HepG2 (cell line): ENCODE data around the gene CCDC150. TPM values are rescaled to one million over a fixed set of nuclear protein-coding genes. Genes with fewer than 3 reads are reported as not detected.
A peak's percentile ranks its signal among the peaks of the same experiment; 100 is the strongest.

Experiments
- HES4 ChIP-seq: sonication (generic); formaldehyde crosslinking; IDR thresholded peaks from 2 replicates; pipeline ENCODE4 v1.9.0; 2021; ENCODE audit warnings: mild to moderate bottlenecking, missing genetic modification reagents, borderline replicate concordance
- SIX1 ChIP-seq: sonication (generic); formaldehyde crosslinking; IDR thresholded peaks from 2 replicates; pipeline ENCODE4 v1.4.0; 2020; ENCODE audit warnings: missing genetic modification reagents, borderline replicate concordance
- TCF7L2 ChIP-seq: IDR thresholded peaks from 2 replicates; pipeline ENCODE4 v1.6.1; 2011; ENCODE audit warnings: mild to moderate bottlenecking, low read depth, low read length, moderate library complexity
- ZBTB20 ChIP-seq: sonication (generic); formaldehyde crosslinking; IDR thresholded peaks from 2 replicates; pipeline ENCODE4 v1.8.1; 2023; ENCODE audit warnings: missing genetic modification reagents, low read depth, mild to moderate bottlenecking, borderline replicate concordance
- ZNF839 ChIP-seq: sonication (generic); formaldehyde crosslinking; IDR thresholded peaks from 2 replicates; pipeline ENCODE4 v1.4.0; 2020; ENCODE audit warnings: missing genetic modification reagents, mild to moderate bottlenecking, borderline replicate concordance
- ZNF850 ChIP-seq: sonication (generic); formaldehyde crosslinking; conservative IDR thresholded peaks from 2 replicates; pipeline ENCODE4 v1.9.0; 2021; ENCODE audit warnings: mild to moderate bottlenecking, missing genetic modification reagents
- ZSCAN30 ChIP-seq: sonication (generic); formaldehyde crosslinking; IDR thresholded peaks from 2 replicates; pipeline ENCODE4 v1.5.0; 2020; ENCODE audit warnings: mild to moderate bottlenecking, missing genetic modification reagents
- polyA plus RNA-seq, 8 experiments: library from polyadenylated mRNA; depleted of rRNA in 3 of 8; stranded (reverse) in 7 of 8; unstranded in 1 of 8; fragments of >200 nt; fragmentation: Illumina TruSeq in 4 of 8; extraction: Trizol in 4 of 8; gene quantifications; 2 replicates each; pipeline versions ENCODE4 v1.2.1 to v1.2.3, GENCODE V29; 2011 to 2016; ENCODE audit warnings: low read depth in 4 of 8, missing spikeins in 1 of 8, mixed read lengths in 1 of 8; ENCODE audit not compliant: insufficient read depth in 1 of 8
- total RNA-seq, 5 experiments: library from RNA; depleted of rRNA; stranded (reverse); fragments of >200 nt; fragmentation: Illumina TruSeq; extraction: Trizol; gene quantifications; 2 replicates each; pipeline ENCODE4 v1.2.3, GENCODE V29; 2016; ENCODE audit warnings: low read depth in 1 of 5
- TF ChIP-seq, protein P1 (sequence below): sonication (generic); formaldehyde crosslinking; IDR thresholded peaks from one replicate; pipeline ENCODE4 v1.5.1; 2020; ENCODE audit warnings: mild to moderate bottlenecking, missing genetic modification reagents; ENCODE audit errors: not compliant biosample characterization
- TF ChIP-seq, protein P2 (sequence below): sonication (generic); formaldehyde crosslinking; IDR thresholded peaks from 2 replicates; pipeline ENCODE4 v1.4.0; 2020; ENCODE audit warnings: mild to moderate bottlenecking, missing genetic modification reagents
- TF ChIP-seq, protein P3 (sequence below): sonication (generic); formaldehyde crosslinking; IDR thresholded peaks from 2 replicates; pipeline ENCODE4 v1.8.1; 2023; ENCODE audit warnings: mild to moderate bottlenecking, missing genetic modification reagents
- TF ChIP-seq, protein P4 (sequence below), 2 experiments: sonication (generic) in 1 of 2; formaldehyde crosslinking in 1 of 2; IDR thresholded peaks; 2 replicates each; pipeline versions ENCODE4 v1.4.0 to v1.6.1; 2016 to 2020; ENCODE audit warnings: borderline replicate concordance in 1 of 2, low read depth in 1 of 2, mild to moderate bottlenecking in 1 of 2, missing genetic modification reagents in 1 of 2
- TF ChIP-seq, protein P5 (sequence below), 2 experiments: sonication (generic) in 1 of 2; formaldehyde crosslinking in 1 of 2; IDR thresholded peaks; 2 replicates each; pipeline versions ENCODE4 v1.4.0 to v1.6.1; 2018 to 2020; ENCODE audit warnings: missing genetic modification reagents in 2 of 2, borderline replicate concordance in 1 of 2, low read depth in 1 of 2, mild to moderate bottlenecking in 1 of 2, missing biosample characterization in 1 of 2

The CCDC150 gene
- total and polyA plus RNA-seq, 2 of the 13 experiments (the other 11 are each of a cell fraction or from before 2014, with no cell fraction given), result 14.9 to 32.6 TPM

DNA sequence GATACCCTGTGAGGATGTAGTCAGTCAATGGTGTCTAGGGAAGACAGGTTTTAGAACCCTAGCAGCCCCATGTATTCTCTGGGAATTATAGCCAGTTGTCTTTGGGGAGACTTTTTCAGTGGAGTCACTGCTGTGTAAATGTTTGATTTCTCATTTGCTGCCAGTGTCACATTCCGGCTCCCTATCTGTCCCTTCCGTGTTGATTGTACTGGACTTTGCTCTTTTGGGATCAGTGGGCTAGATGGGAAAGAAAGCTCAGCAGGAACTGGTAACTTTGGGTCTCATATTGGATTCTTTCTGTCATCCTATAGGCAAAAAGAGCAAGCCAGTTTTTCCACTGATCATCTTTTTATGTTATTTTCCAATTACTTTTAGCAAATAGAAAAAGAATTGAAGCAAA lies 89.9 kb downstream of the CCDC150 start (continued):
- TF ChIP-seq ZSCAN30 (no peak), ZNF850 (CRISPR knock-in tag) (no peak), TCF7L2 (no peak), HES4 (CRISPR knock-in tag) (no peak), ZNF839 (no peak), ZBTB20 (CRISPR knock-in tag) (0 out of 2 replicates have a peak, but pooled peaks have one; percentile 52), SIX1 (CRISPR knock-in tag) (peak; percentile 63; the same call in 1 of the 2 replicates)
- TF ChIP-seq, protein P1, sequence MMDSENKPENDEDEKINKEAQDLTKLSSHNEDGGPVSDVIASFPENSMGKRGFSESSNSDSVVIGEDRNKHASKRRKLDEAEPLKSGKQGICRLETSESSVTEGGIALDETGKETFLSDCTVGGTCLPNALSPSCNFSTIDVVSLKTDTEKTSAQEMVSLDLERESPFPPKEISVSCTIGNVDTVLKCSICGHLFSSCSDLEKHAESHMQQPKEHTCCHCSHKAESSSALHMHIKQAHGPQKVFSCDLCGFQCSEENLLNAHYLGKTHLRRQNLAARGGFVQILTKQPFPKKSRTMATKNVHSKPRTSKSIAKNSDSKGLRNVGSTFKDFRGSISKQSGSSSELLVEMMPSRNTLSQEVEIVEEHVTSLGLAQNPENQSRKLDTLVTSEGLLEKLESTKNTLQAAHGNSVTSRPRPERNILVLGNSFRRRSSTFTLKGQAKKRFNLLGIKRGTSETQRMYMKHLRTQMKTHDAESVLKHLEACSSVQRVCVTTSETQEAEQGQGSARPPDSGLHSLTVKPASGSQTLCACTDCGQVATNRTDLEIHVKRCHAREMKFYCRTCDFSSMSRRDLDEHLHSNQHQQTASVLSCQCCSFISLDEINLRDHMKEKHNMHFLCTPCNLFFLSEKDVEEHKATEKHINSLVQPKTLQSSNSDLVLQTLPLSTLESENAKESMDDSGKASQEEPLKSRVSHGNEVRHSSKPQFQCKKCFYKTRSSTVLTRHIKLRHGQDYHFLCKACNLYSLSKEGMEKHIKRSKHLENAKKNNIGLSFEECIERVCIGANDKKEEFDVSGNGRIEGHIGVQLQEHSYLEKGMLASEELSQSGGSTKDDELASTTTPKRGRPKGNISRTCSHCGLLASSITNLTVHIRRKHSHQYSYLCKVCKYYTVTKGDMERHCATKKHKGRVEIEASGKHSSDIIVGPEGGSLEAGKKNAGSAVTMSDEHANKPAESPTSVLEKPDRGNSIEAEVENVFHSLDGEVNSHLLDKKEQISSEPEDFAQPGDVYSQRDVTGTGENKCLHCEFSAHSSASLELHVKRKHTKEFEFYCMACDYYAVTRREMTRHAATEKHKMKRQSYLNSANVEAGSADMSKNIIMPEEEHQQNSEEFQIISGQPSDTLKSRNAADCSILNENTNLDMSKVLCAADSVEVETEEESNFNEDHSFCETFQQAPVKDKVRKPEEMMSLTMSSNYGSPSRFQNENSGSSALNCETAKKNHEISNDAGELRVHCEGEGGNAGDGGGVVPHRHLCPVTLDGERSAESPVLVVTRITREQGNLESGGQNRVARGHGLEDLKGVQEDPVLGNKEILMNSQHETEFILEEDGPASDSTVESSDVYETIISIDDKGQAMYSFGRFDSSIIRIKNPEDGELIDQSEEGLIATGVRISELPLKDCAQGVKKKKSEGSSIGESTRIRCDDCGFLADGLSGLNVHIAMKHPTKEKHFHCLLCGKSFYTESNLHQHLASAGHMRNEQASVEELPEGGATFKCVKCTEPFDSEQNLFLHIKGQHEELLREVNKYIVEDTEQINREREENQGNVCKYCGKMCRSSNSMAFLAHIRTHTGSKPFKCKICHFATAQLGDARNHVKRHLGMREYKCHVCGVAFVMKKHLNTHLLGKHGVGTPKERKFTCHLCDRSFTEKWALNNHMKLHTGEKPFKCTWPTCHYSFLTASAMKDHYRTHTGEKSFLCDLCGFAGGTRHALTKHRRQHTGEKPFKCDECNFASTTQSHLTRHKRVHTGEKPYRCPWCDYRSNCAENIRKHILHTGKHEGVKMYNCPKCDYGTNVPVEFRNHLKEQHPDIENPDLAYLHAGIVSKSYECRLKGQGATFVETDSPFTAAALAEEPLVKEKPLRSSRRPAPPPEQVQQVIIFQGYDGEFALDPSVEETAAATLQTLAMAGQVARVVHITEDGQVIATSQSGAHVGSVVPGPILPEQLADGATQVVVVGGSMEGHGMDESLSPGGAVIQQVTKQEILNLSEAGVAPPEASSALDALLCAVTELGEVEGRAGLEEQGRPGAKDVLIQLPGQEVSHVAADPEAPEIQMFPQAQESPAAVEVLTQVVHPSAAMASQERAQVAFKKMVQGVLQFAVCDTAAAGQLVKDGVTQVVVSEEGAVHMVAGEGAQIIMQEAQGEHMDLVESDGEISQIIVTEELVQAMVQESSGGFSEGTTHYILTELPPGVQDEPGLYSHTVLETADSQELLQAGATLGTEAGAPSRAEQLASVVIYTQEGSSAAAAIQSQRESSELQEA (CRISPR knock-in tag), result no peak
- TF ChIP-seq, protein P2, sequence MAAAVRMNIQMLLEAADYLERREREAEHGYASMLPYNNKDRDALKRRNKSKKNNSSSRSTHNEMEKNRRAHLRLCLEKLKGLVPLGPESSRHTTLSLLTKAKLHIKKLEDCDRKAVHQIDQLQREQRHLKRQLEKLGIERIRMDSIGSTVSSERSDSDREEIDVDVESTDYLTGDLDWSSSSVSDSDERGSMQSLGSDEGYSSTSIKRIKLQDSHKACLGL (CRISPR knock-in tag), result no peak
- TF ChIP-seq, protein P3, sequence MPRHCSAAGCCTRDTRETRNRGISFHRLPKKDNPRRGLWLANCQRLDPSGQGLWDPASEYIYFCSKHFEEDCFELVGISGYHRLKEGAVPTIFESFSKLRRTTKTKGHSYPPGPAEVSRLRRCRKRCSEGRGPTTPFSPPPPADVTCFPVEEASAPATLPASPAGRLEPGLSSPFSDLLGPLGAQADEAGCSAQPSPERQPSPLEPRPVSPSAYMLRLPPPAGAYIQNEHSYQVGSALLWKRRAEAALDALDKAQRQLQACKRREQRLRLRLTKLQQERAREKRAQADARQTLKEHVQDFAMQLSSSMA, result no peak
- TF ChIP-seq, protein P4, sequence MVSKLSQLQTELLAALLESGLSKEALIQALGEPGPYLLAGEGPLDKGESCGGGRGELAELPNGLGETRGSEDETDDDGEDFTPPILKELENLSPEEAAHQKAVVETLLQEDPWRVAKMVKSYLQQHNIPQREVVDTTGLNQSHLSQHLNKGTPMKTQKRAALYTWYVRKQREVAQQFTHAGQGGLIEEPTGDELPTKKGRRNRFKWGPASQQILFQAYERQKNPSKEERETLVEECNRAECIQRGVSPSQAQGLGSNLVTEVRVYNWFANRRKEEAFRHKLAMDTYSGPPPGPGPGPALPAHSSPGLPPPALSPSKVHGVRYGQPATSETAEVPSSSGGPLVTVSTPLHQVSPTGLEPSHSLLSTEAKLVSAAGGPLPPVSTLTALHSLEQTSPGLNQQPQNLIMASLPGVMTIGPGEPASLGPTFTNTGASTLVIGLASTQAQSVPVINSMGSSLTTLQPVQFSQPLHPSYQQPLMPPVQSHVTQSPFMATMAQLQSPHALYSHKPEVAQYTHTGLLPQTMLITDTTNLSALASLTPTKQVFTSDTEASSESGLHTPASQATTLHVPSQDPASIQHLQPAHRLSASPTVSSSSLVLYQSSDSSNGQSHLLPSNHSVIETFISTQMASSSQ (IDR thresholded peaks at IDR 0.05; ENCODE audit: low read depth), result 0 out of 2 replicates have a peak, but pooled peaks have one; percentile 29
- TF ChIP-seq, protein P4 (CRISPR knock-in tag; IDR thresholded peaks at IDR 0.05; ENCODE audit: borderline replicate concordance), result no peak
- TF ChIP-seq, protein P5, sequence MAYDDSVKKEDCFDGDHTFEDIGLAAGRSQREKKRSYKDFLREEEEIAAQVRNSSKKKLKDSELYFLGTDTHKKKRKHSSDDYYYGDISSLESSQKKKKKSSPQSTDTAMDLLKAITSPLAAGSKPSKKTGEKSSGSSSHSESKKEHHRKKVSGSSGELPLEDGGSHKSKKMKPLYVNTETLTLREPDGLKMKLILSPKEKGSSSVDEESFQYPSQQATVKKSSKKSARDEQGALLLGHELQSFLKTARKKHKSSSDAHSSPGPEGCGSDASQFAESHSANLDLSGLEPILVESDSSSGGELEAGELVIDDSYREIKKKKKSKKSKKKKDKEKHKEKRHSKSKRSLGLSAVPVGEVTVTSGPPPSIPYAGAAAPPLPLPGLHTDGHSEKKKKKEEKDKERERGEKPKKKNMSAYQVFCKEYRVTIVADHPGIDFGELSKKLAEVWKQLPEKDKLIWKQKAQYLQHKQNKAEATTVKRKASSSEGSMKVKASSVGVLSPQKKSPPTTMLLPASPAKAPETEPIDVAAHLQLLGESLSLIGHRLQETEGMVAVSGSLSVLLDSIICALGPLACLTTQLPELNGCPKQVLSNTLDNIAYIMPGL (CRISPR knock-in tag; IDR thresholded peaks at IDR 0.05; ENCODE audit: borderline replicate concordance in 1 of 2, low read depth in 1 of 2), result peak in 1 of 2 experiments; percentile 68; a peak in 1 of 4 replicates
